GM12892 (cell line): Measurements from ENCODE around the gene C22orf23.

ENCODE experiments used
- POLR2A ChIP-seq: IDR thresholded peaks from 2 replicates; pipeline ENCODE4 v1.6.1; 2011; ENCODE audit warnings: low read depth, low read length, control low read depth
- POLR2AphosphoS5 ChIP-seq: IDR thresholded peaks from 2 replicates; pipeline ENCODE4 v1.6.1; 2011; ENCODE audit warnings: low read depth, low read length, control low read depth
- TAF1 ChIP-seq: IDR thresholded peaks from 2 replicates; pipeline ENCODE4 v1.6.1; 2011; ENCODE audit warnings: low read depth, mild to moderate bottlenecking, control low read depth, low read length, borderline replicate concordance

GRCh38 chr22:37918580-37919270 is 34.7 kb downstream of the C22orf23 start:
- TF ChIP-seq POLR2AphosphoS5 (no peak), TAF1 (no peak), POLR2A (no peak)
